Vagina (tissue), 2 donors: ENCODE measurements around the gene CCDC178. TPM values are rescaled to one million over a fixed set of nuclear protein-coding genes. Genes with fewer than 3 reads are reported as not detected.

Source experiments
- DNase-seq, 2 donors: peaks; one replicate each; pipeline ENCODE4 v3.0.0-alpha.2; 2017; ENCODE audit errors: extremely low spot score in 2 of 2
- H3K27ac ChIP-seq: fragments of 200-600 bp; sonication (generic); one replicate; pipeline ENCODE4 v1.5.1; 2019
- H3K27me3 ChIP-seq: fragments of 200-600 bp; sonication (generic); one replicate; pipeline ENCODE4 v1.5.1; 2019
- H3K36me3 ChIP-seq, 2 donors: fragments of 200-600 bp; sonication (generic); one replicate each; pipeline ENCODE4 v1.5.1; 2017 to 2019
- H3K4me1 ChIP-seq: fragments of 200-600 bp; sonication (generic); one replicate; pipeline ENCODE4 v1.5.1; 2019
- H3K4me3 ChIP-seq, 2 donors: fragments of 200-600 bp; sonication (generic); 1 replicate in 1 of 2; 2 replicates in 1 of 2; pipeline ENCODE4 v1.5.1; 2016 to 2019
- H3K9me3 ChIP-seq: fragments of 200-600 bp; sonication (generic); one replicate; pipeline ENCODE4 v1.5.1; 2019
- CTCF ChIP-seq, 3 experiments: fragments of 450-650 bp in 2 of 3; fragments of 200-600 bp in 1 of 3; sonication (generic) in 1 of 3; IDR thresholded peaks; one replicate each; pipeline ENCODE4 v1.5.1; 2017 to 2019; ENCODE audit warnings: antibody characterized with exemption in 3 of 3, mild to moderate bottlenecking in 2 of 3, moderate library complexity in 2 of 3
- POLR2A ChIP-seq, 2 donors: fragments of 450-650 bp; IDR thresholded peaks; one replicate each; pipeline ENCODE4 v1.6.1; 2017; ENCODE audit warnings: antibody characterized with exemption in 2 of 2, mild to moderate bottlenecking in 2 of 2, moderate library complexity in 2 of 2
- POLR2AphosphoS5 ChIP-seq, 2 donors: sonication (generic); formaldehyde crosslinking; IDR thresholded peaks; one replicate each; pipeline ENCODE4 v1.9.0; 2017; ENCODE audit warnings: antibody characterized with exemption in 2 of 2, mild to moderate bottlenecking in 2 of 2, low read depth in 1 of 2; ENCODE audit not compliant: insufficient read depth in 1 of 2
- intact Hi-C: fragments of 100-400 bp; cut with DNase I; formaldehyde crosslinking; loops from one replicate; pipeline ENCODE4 v1.15.1; 2023
- total RNA-seq: library from RNA; depleted of rRNA; stranded (reverse); fragments of >200 nt; gene quantifications from one replicate; pipeline ENCODE4 v1.2.3, GENCODE V29; 2016

Gene CCDC178
- total RNA-seq, 1 donor from 2014 or later = 10.8 TPM

DNA sequence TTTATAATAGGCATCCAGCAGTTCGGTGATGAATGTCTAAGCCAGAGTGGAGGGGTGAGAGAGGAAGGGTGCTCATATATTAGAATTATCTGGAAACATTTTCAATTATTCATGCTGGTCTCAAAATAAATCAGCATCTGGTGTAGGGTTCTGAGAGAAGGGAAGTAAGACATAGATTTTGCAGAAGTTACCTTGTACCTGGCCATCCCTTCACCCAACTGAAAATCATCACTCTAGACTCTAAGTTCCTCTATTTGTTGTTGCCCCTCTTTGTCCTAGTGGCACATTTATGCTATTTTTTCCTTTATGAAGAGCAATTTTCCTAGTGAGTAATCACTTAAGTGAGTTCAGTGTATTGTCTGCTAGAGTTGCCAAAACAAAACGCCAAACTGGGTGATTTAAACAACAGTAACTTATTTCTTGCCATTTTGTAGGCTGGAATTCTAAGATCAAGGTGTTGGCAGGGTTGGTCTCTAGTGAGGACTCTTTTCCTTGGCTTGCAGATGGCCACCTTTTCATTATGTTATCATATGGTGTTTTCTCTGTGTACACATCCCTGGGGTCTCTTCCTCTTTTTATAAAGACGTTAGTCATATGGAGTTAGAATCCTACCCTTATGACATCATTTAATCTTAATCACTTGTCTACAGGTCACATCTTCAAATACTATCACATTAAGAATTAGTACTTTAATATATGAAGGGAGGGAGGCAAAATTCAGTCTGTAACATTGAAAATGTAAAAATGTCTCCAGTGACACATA lies 537.8 kb downstream of the CCDC178 start:
- H3K27me3 ChIP-seq = no peaks in the 10 kb centered on the region
- H3K36me3 ChIP-seq = no peaks in the 10 kb centered on the region
- no peak overlapping the region for H3K27ac ChIP-seq
- no peak overlapping the region for H3K4me3 ChIP-seq
- no peaks in the 10 kb centered on the region for H3K4me1 ChIP-seq
- DNase-seq = no peak
- intact Hi-C loops = no loop called here
- H3K9me3 ChIP-seq = no peaks in the 10 kb centered on the region
- TF ChIP-seq POLR2AphosphoS5 (IDR thresholded peaks at IDR 0.05; ENCODE audit: insufficient read depth in 1 of 2, low read depth in 1 of 2) (no peak), CTCF (IDR thresholded peaks at IDR 0.05) (no peak)

- Histone ChIP-seq H3K36me3 (no peaks in the 10 kb centered on the region), H3K4me1 (no peaks in the 10 kb centered on the region), H3K27me3 (no peaks in the 10 kb centered on the region), H3K4me3 (no peak overlapping the region), H3K27ac (no peak overlapping the region), H3K9me3 (no peaks in the 10 kb centered on the region)
- intact Hi-C loops = no loop called here
- DNase-seq = no peak
- TF ChIP-seq POLR2A (IDR thresholded peaks at IDR 0.05) (no peak), CTCF (IDR thresholded peaks at IDR 0.05) (no peak), POLR2AphosphoS5 (IDR thresholded peaks at IDR 0.05; ENCODE audit: insufficient read depth in 1 of 2, low read depth in 1 of 2) (no peak)
Measured at GRCh38 chr18:32899819-32900218, 540.7 kb downstream of the CCDC178 start.

GRCh38 chr18:32896776-32897547 lies 543.6 kb downstream of the CCDC178 start:
- Histone ChIP-seq H3K9me3 (no peaks in the 10 kb centered on the region), H3K27me3 (no peaks in the 10 kb centered on the region), H3K36me3 (no peaks in the 10 kb centered on the region), H3K27ac (no peak overlapping the region), H3K4me1 (no peaks in the 10 kb centered on the region), H3K4me3 (no peak overlapping the region)
- DNase-seq = no peak
- intact Hi-C loops = no loop called here
- TF ChIP-seq POLR2A (IDR thresholded peaks at IDR 0.05) = no peak
- TF ChIP-seq CTCF (IDR thresholded peaks at IDR 0.05) = no peak
- TF ChIP-seq POLR2AphosphoS5 (IDR thresholded peaks at IDR 0.05; ENCODE audit: insufficient read depth in 1 of 2, low read depth in 1 of 2) = no peak

DNA sequence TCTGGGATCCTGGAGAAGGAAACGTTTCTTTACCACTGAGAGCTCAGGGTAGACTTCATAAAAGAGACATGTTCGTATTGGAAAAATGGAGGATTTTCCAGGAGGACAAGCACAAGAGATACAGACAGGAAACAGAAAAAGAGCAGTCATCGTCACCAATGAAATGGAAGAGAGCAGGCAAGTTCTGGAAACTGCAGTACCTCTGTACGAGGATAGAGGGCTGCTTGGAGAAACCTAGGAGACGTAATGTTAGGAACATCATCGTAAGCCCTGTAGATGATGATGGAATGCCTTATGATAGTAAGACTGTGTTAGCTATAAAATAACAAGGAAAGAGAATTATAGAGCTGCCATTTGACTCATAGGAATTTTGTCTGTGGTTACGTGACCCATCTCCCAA lies 546.6 kb downstream of the CCDC178 start:
- no peaks in the 10 kb centered on the region for H3K36me3 ChIP-seq
- no peaks in the 10 kb centered on the region for H3K27me3 ChIP-seq
- no peak for DNase-seq
- TF ChIP-seq POLR2AphosphoS5 (IDR thresholded peaks at IDR 0.05; ENCODE audit: insufficient read depth in 1 of 2, low read depth in 1 of 2) (no peak), CTCF (IDR thresholded peaks at IDR 0.05) (no peak), POLR2A (IDR thresholded peaks at IDR 0.05) (no peak)
- intact Hi-C loops = no loop called here
- no peaks in the 10 kb centered on the region for H3K4me1 ChIP-seq
- H3K4me3 ChIP-seq = no peak overlapping the region
- H3K9me3 ChIP-seq = no peaks in the 10 kb centered on the region
- H3K27ac ChIP-seq = no peak overlapping the region

DNA sequence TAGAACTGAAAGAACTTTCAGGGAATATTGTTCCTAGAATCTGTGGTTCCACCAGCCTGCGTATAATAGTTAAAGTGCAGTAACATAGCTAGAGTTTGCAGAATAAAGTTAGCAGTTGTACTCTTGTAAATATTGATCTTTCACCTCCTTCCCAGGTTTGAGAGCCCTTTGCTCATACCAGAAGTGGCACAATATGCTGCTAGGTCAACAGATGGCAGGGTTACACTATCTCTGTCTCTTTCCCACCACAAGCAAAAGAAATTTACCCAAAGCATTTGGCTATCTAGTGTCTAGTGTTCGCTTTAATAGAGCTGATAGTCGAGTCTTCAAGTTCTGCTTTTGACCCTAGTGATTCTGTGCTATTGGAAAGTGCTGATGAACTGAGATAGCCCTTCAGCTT lies 548.7 kb downstream of the CCDC178 start:
- intact Hi-C loops = no loop called here
- Histone ChIP-seq H3K27ac (no peak overlapping the region), H3K4me1 (no peaks in the 10 kb centered on the region), H3K36me3 (no peaks in the 10 kb centered on the region), H3K4me3 (no peak overlapping the region), H3K9me3 (no peaks in the 10 kb centered on the region), H3K27me3 (no peaks in the 10 kb centered on the region)
- TF ChIP-seq CTCF (IDR thresholded peaks at IDR 0.05) (no peak), POLR2A (IDR thresholded peaks at IDR 0.05) (no peak), POLR2AphosphoS5 (IDR thresholded peaks at IDR 0.05; ENCODE audit: insufficient read depth in 1 of 2, low read depth in 1 of 2) (no peak)
- DNase-seq = no peak
